GM21515 (cell line): ENCODE measurements around the gene MED26.

Source experiments
- ATAC-seq: cut with Tn5 transposase; IDR thresholded peaks from one replicate; pipeline ENCODE4 v1.9.1; 2021; ENCODE audit not compliant: unreplicated experiment

MED26 gene

DNA sequence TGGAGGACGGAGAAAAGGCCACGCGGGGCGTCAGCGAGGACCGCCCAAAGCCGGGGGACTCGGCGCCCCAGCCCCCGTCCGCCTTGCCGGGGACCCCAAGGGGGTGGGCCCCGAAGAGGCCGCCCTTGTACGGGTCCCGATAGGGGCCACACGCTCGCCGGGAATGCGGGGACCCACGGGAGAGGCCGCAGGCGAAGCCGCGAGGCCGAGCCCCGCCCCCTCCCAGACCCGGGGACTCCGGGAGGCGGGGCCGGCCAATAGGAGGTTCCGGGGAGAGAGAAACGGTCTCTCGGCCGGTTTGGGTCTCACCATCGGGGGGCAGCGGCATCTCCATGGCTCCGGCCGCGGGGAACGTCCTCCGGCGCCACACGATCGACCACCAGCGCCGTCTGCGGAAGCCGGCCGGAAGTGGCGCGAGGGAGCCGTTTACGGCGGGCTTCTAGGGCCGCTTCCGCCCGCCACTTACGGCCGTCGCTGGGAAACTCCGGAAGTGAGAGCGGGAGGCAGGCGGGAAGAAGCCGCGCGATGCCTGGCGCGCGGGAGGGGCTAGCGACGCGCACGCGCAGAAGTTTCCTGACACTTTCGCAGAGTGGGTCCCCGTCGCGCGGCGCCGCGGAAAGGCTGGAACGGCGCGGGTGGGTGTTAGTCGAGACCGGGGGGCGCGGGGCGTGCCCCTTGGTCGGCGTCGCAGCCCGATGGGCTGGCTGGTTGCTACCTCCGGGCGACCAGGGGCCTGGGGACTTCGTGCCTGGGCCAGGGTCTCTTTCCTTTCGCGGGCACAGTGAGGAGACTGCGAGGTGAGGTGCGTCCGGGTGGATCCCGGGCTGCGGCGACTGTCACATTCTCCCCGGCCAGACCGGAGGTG lies 85.7 kb downstream of the MED26 start, which contains the start of gene CHERP:
TSS of gene CHERP (minus strand) at position 393 of the 865 bp plus-strand sequence. CDS start at position 334, 59 bp downstream.
- peak; percentile 75 for ATAC-seq

DNA sequence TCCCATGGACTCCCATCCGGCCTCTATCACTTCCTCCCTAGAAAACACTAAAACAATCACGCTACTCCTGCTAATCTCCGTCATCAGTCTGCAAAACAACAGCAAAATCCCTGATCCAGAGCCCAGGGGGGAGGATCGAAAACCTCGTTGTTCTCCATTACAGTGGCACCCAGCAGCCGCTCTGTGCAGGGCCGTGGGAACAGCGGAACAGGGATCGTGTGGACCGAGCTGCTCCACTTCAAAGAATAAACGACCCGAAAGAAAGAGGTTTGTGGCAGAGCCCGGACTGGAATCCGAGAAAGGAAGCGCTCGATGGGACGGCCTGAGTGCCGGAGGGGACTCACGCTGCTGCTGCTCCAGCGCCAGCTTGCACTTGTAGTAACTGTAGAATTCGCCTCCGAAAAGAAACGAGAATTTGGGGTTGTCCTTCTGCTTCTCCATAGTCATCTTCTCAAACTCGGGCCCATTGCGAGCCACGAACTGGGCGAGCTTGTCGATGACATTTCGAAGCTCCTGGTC lies 86.4 kb downstream of the MED26 start:
- peak; percentile 9 for ATAC-seq

DNA sequence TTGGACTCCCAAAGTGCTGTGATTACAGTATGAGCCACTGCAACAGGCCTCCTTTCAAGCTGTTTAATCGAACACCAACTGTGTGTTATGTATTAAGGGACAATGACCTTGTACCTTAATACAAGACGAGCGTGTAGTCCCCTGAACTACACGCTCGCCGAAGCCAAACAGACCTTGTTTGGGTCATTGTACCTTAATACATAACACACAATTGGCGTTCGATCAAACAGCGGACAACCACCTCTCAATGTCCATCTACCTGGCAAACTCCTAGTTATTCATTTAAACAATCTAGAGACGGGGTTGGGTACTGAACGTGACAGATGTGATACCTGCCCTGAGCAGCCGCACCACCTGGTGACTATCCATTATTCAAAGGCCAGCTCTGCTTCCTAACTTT lies 87.1 kb downstream of the MED26 start:
- ATAC-seq: no peak

DNA sequence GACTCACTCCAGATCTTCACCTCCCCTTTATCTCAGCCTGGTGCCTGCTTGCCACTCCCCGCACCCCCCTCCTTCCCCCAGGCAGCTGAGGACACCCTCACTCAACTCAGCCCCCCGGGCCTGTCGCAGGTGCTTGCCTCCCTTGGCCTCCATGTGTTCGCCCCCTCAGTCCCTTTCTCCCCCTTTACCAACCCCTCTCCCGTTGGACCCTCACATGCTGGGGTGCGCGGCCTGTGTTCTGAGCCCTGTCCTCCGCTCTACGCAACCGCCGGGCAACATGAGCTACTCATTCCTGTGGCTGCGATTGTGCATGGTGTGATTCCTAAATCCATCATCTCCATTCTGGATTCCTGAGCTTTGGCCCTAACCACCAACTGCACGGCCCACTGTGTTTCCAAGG lies 90.9 kb downstream of the MED26 start:
- no peak for ATAC-seq

DNA sequence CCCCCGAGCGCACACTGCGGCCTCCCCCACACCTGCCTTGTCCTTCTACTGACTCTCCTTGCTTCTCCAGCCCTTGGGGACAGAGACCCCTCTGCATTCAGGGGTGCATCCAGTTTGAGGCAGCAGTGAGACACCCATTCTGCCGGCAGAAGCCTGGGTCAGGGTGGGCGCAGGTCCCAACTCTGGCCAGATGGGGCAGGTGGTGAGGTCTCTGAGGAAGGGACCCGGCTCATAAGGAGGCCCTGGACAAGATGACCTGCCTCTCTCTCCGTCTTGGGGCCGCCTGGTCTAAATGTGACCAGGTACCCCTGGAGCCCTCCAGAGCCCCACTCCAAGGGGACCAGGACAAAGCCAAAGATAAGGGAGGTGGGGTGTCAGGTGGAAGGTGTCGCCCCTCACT lies 91.9 kb downstream of the MED26 start:
- no peak for ATAC-seq

DNA sequence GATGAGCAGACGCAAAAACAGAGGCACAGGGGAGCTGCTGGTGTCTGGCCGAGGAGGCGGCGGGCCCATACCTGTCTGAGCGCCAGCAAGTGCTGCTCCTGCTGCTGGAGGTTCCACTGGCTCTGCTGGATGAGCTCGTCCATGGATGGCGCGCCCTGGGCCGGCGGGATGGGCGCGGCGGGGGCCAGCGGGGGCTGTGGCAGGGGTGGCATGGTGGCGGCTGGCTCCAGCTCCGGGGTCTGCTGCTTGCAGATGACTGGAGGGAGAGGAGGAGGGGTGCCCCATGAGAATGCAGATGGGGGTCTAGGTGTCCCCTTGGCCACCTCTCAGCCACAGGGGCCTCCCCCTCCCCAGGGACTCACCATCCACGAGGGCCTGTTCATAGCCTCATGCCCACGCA lies 92.6 kb downstream of the MED26 start:
- ATAC-seq: no peak

DNA sequence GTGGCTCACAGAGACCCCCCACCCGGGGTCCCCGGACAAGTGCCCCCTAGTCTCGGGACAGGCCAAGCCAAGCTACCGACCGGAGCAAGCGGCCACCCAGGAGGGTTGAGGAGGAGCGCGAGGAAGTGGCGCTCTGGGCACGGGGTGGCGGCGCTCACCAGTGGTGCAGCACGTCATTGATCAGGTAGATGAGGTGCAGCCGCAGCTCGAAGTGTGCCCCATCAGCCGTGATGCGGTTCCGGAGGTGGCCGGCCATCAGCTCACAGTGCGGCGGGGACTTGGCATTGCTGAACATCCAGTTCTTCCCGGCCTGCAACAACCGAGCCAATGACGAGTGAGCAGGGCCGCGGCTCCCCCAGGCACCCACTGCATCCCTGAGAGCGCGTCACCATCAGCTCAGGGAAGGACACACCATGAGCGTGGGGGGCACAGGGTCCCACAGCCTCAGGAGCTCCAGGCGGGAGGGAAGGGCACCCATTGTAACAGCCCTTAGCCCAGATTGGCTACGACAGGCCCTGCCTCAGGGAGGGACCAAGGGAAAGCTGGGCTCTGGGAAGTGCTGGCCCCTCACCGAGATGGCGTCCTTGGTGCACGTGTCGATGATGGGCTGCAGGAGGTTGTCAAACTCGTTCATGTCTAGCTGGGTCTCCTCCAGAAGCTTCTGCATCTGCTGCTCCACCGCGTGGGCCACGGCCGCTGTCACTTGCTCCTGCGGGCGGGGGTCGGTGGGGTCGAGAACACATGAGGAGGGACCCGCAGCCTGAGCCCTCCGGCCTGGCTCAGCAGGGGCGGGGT lies 95.4 kb downstream of the MED26 start:
- ATAC-seq: no peak

DNA sequence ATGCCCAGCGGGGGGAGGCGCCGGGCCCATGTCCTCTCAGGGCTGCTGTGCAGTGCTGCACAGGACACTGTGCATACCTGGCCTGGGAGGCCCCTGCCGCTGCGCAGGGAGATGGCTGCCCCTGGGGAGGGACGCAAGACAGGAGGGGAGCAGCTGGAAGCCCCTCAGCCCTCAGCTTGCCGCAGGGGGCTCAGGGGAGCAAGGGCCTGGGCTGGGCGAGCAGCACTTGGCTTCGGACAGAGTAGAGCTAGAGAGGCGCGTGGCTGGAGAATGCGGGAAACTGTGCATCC lies 96.7 kb downstream of the MED26 start:
- ATAC-seq: no peak

DNA sequence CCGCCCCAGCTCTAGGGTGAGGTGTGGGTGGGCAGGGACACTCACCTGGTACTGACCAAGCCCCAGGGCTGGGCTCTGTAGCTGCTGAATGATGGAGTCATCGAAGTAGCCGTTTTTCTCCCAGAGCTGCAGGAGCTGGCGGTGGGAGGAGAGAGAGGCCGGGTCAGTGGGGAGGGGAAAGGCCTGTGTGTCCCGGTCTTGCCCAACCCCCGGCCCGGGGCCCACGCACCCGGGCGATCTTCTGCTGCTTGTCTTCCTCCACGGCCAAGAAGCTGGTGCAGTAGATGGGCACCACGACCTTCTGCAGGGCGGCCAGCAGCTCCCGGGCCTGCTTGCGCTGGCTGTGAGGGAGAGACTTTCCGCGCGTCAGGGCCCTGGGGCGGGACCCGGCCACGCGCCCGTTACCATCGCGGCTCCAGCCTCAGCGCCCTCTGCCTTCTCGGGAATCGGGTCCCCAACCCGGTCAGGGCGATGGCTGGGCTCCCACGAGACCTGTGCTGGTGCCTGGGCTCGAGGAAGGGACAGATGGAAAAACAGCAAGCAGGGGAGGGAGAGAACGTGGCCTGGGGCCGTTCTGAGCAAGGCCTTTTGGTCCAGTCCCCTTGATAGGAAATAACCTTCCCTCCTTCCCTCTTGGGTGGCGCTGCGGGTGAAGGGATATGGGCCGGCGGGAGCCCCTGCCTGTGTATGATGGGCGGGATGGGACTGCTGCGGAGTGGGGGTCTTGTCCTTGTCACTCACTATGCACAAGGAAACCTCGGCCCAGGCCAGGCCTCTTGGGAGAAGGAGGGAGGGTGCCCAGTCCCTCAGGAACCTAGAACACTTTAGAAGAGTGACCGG lies 97.2 kb downstream of the MED26 start:
- ATAC-seq: no peak

DNA sequence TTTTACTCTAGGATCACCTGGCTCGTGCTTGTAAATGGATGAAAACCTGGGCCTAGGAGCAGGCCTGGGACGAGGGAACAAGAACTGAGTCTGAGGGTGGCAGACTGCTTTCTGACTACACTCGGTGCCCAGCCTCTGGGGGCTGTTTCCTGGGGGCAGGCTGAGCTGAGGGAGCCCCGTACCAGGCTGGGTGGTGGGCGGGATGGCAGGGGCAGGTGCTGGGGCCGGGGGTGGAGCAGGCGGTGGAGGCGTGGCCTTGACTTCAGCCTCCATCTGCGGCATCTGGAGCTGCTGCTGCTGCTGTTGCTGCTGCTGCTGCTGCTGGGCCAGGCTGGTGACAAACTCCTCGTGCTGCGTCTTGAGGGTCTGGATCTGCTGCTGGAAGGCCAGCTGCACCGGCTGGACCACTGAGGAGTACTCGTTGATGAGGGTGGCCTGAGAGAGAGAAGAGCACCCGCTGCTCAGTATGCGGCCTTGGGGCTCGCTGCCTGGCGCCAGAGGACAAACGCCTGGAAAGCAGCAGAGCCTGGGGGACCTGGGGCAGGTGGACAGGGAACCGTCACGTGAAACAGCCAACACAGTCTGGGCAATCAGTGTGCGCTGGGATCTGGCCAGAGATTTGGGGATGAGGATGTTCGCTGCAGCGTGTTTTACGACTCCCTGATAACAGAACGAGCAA lies 98.4 kb downstream of the MED26 start:
- ATAC-seq: no peak

DNA sequence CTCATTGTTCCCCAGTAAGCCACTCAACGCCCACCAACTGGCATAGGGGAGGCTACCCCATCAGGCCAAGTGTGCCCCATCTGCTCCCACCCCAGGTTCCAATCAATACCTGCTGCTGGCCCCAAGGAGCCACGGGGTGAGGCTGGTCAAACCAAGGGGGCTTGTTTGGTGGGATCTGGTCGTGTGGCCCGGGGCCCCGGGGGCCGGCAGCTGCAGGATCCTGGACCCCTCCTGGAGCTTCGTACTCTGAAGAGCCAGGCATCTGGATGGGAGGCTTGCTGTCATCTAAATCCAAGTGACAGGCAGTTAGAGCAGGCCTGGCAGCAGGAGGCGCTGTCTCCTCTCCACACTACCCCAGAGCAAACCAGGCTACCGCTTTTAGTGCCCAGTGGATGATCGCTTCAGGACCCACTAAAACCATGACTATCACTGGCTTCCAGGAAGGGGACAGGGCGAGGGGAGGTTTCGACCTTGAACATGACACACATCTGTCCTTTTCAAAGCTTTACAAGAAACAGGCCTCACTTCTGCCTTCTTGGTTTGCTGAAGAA lies 100.0 kb downstream of the MED26 start:
- no peak for ATAC-seq

DNA sequence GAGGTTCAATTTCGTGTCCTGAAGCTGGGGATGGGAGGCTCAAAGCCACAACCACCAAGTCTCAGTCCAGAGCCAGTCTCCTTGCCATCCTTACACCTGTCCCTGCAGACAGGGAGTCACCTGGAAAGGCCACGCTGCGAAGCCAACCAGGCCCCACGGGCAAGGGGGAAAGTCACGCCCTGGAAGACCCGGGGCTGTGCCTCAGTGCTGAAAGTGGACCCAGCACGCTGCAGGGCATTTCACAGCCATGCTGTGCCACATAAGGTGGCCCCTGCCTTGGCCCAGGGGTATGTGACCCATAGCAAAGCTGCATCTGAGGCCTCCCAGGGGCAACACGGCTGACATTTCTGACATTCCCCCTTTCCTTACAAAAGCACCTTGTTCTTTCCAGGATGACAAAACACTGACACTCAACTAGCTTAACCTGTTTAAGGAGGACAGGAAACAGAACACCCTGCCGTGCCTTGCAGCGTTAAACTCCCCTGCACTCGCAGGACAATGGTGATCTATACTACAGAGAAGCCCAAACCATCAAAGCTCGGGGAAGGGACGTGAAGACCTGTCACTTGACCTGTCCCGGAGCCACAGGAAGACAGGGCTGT lies 100.6 kb downstream of the MED26 start:
- no peak for ATAC-seq

DNA sequence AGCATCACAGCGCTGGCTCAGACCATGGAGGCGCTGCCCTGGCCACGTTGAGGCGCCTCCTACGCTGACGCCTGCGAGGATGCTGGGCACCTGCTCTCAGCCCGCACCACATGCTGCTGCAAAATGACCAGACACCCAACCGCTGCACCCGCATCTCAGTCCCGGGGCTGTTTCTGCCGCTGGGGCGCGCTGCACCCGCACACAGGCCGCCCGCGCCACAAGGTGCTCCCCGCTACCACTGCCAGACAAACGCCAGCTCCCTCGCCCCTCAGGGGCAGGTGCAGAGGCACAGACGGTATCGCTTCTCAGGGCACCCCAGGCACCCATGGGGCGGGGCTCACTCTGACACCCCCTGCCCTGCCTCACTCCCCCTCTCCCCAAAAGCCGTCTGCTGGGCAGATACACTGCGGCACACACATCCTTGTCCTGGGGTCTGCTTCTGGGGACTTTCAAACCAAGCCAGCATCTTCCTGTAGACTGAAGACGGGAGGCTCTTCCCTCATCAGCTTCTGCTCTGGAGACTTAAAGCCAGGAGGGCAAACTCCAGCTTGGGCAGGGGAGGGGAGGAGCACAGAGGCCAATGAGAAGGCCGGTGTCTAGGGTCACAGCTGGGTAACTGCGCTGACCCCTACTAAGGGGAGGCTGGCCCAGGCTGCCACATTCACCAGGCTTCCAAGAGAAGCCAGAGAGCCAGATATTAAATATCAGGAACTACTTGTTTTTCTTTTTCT lies 102.1 kb downstream of the MED26 start:
- no peak for ATAC-seq

DNA sequence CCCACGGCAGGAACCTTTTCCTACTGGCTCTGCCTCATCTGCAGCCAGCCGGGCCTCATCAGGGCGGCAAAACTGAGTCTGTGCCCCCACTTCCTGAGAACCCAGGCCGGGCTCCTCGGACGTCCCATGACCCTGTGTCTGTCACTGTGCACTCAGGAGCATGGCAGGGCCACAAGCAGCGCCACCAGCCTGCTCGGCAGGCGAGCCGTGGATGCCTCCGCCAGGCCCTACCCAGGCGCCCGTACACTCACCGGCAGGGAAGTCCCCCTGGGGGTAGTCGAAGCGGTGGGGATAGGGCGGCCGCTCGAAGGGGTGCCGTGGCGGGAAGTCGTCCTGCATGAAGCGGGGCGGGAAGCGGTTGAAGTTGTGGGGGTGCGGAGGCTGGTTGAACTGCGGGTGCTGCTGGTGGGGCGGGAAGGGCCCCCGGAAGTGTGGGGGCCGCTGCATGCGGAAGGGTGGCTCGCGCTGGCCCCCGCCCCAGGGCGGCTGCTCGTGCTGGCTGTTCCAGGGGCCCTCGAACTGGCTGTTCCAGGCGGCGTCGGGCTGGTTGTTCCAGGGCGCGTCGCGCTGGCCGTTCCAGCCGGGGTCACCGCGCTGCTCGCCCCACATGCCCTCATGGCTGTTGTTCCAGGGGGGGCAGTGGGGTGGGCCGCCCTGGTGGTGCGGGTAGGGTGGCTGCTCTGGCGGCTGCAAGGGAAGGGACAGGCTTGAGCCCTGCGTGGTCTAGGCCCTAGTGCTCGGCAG lies 102.8 kb downstream of the MED26 start:
- no peak for ATAC-seq
